ENCODE measurements around the gene SZRD1.

The SZRD1 gene

GRCh38 chr1:16397120-16397519 is 30.1 kb downstream of the SZRD1 start:
- DNase-seq = no peak

DNA sequence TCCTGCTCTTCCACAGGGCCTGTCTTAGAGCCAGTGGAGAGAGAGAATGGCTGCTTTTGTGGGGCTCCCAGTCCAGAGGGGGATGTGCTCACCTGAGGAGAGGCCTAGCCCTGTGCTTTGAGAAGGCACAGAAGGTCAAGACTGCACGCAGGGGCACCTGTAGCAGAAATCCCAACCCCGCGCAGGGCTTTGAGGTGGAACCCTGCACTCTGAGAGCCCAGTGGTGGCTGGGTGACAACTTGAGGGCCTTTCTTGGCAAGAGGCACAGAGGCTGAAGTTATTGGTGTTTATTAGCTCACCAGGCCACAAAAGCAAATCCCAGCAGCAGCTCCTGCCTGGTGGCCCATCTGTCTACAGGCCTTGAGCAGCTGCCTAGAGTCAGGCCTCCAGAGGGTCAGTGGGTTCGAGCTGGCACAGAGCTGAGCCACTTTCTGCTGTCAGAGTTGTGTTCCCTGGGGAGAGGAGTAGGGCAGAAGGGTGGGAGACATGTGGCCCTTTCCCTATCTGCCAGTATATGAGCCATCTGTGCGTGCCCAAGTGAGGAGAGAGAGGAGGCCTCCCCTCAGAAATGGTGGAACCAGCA is 31.4 kb downstream of the SZRD1 start:
- no peak for DNase-seq

GRCh38 chr1:16402742-16403141 is 35.7 kb downstream of the SZRD1 start:
- DNase-seq = no peak

DNA sequence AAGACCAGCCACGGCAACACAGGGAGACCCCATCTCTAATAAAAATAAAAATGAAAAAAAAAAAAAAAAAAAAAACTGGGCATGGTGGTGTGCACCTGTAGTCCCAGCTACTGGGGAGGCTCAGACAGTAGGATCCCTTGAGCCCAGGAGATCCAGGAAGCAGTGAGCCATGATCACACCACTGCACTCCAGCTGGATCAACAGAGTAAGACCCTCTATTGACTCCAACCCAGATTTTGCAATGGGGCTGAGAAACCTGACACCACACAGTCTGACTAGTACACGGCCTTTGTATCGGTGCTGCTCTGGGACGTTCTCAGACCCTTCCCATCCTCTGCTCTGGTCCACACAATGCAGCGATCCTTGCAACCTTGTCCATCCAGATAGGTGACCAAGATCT is 38.4 kb downstream of the SZRD1 start:
- no peak for DNase-seq

DNA sequence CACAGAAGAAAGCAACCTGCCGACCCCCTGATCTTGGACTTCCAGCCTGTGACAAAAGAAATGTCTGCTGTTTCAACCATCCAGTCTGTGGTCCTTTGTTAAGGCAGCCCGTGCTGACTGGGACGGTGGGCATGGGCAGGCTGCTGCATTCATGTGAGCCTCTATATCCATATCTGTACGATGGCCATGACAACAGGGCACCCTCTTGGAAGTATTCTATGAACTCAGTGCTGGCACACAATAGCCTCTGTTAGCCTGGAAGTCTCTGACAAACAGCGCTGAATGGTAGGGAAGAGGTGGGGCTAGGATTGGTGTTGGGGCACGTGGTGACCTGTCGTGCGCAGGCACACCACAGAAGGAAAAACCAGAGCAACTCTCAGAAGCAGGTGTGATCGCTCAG is 39.8 kb downstream of the SZRD1 start:
- DNase-seq = no peak

DNA sequence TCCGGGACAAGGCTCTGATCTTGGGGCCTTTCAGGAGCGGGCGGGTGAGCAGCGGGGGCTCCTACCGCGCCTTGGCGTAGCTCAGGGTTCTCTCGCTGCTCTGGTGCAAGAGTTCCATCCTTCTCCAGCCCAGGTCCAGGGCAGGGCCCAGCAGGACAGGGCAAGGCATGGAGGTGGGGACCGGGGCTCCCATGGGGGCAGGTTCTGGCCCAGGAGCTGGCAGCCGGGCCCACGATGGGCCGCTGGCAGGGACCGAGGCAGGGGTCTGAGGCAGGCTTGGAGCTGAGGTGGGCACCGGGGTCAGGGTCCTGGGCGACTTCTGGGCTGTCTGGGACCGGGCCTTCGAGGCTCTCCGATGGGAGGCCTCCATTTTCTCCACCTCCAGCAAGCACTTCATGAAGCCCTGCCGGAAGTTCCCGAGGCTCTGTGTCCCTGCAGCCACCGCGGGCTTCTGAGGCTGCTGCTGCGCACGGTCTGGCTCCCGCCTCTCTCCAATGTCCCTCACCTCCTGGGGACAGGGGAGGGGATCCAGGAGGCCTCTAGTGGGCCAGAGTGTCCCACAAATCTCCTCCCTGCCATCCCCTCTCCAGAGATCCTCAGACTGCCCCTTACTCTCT is 42.6 kb downstream of the SZRD1 start:
- DNase-seq = no peak

DNA sequence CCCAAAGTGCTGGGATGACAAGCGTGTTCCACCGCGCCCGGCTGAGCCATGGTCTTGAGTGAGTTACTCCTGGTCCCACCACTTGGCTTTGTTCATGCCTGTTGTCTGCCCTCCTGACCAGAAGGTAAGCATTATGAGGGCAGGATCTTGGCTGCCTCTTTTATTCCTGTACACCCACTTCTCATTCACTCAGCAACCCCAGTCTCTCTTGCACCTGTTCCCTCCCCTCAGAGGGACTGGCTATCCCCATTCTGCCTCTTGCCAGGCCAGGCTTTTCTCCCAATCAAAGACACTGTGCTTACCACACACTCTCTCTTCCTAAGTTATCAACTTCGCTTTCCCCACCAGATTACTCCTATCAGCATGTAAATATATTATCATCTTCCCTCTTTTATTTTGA is 43.8 kb downstream of the SZRD1 start:
- no peak for DNase-seq

DNA sequence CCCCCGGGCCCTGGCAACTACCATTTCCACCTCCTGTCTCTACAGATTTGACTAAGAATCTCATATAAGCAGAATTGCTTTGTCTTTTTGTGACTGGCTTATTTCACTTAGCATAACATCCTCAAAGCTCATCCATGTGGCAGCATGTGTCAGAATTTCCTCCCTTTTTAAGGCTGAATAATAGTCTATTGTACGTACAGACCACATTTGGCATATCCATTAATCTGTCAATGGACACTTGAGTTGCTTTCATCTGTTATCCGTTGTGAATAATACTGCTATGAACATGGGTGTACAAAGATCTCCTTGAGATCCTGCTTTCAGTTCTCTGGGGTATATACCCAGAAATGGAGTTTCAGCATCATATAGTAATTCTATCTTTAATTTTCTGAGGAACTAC is 46.1 kb downstream of the SZRD1 start:
- DNase-seq = no peak

- DNase-seq = no peak
Measured at GRCh38 chr1:16418823-16419425, 51.9 kb downstream of the SZRD1 start.

DNA sequence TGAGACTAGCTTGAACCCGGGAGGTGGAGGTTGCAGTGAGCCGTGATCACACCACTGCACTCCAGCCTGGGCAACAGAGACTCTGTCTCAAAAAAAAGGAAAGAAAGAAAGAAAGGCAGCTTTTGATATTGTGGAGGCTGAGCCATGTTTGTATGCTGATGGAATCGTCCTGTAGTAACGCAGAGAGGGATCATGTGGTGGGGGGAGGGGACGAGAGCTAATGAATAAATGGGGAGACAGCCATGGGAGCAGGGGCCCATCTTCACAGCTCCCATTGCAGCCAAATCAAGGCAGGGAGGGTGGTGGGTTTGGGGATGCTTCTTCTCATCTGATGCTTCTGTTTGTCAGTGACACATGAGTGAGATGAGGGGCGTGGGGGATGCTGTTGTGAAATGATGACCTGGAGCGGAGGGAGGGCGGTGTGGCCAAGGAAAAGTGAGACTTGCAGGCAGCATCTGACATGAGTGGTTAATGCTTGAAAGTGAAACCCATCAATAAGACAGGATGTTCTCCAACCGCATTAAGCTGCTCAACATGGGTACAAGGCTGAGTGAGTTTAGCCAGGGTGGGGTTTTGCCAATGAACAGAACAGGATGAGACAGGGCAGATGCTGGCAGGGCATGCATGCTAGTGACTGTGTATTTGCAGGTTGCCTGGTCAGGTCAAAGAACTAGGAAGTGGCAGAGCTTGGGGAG is 53.5 kb downstream of the SZRD1 start:
- no peak for DNase-seq

DNA sequence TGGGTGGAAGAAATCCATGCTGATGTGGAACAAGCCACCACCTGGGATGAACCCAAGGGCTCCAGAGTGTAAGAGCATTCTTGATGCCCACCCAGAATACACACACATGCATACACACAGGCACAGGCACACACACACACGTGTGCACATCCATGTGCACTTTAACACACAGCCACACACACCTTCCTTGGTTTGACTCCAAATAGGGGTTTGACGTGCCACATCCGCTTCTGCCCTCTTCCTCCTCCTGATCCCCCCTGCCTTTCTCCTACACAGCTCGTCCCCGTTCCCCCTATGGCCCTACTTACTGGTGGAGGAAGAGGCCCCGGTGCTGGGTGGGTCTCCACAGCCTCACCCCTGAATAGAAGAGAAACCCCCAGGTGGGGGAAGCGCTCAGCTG is 54.2 kb downstream of the SZRD1 start:
- DNase-seq = no peak

GRCh38 chr1:16422041-16422440 is 55.0 kb downstream of the SZRD1 start:
- DNase-seq = no peak

- DNase-seq = no peak
Measured at GRCh38 chr1:16425125-16426025, 58.3 kb downstream of the SZRD1 start.

GRCh38 chr1:16430606-16431005 is 63.6 kb downstream of the SZRD1 start:
- no peak for DNase-seq

- no peak for DNase-seq
Measured at GRCh38 chr1:16433030-16433429, 66.0 kb downstream of the SZRD1 start.

DNA sequence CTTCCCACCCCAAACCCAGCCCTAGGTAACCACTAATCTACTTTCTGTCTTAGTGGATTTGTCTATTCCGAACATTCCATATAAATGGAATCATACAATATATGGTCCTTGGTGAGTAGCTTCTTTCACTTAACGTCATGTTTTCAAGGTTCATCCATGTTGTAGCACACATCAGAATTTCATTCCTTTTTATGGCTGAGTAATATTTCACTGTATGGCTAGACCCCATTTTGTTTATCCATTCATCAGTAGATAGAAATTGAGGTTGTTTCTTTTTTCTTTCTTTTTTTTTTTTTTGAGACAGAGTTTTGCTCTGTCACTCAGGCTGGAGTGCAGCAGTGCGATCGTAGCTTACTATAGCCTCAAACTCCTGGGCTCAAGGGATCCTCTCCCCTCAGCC is 67.0 kb downstream of the SZRD1 start:
- DNase-seq = no peak

DNA sequence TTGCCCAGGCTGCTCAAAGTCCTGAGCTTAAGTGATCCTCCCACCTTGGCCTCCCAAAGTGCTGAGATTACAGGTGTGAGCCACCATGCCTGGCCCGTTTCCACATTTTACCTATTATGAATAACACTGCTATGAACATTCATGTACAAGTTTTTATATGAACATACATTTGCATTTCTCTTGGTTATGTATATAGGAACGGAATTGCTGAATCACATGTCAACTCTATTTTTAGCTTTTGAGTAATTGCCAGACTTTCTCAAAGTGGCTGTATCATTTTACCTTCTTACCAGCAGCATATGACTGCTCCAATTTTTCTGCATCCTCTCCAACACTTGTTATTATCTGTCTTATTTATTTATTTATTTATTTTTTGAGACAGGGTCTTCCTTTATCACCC is 67.5 kb downstream of the SZRD1 start:
- DNase-seq = no peak

GRCh38 chr1:16436946-16437474 is 70.0 kb downstream of the SZRD1 start, which contains the start of gene SPATA21:
Gene SPATA21 (minus strand): TSS chr1:16437424. CDS start chr1:16431371, 6,053 bp downstream.
- DNase-seq = no peak

- no peak for DNase-seq
Measured at GRCh38 chr1:16438516-16438915, 71.5 kb downstream of the SZRD1 start.

DNA sequence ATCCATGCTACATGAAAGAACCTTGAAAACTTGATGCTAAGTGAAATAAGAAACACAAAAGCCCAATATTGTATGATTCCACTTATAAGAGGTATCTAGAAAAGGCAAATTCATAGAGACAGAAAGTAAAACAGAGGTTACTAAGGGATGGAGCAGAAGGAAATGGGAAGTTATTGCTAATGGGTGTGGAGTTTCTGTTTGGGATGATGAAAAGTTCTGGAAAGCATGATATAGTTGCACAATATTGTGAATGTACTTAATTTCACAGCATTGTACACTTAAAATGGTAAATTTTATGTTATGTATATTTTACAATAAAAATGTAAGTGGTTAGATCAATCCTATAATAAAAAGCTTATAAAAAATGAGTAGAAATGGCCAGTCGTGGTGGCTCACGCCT is 71.9 kb downstream of the SZRD1 start:
- DNase-seq = no peak

DNA sequence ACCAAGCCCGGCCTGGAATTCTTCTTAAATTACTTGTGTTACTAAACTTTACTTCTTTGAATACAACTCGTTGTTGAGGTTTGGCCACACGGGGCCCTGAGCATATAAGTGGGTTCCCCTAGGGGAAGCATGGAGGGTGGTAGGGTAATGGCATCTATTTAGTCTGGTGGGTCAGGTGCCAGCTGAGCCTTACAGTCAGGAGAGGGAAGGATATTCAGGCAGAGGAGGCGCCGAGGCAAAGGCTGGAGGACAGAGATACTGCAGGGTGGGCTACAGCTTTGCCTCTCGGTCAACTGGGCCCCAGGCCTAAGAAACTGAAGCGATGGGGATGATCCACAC is 73.1 kb downstream of the SZRD1 start:
- DNase-seq = no peak

DNA sequence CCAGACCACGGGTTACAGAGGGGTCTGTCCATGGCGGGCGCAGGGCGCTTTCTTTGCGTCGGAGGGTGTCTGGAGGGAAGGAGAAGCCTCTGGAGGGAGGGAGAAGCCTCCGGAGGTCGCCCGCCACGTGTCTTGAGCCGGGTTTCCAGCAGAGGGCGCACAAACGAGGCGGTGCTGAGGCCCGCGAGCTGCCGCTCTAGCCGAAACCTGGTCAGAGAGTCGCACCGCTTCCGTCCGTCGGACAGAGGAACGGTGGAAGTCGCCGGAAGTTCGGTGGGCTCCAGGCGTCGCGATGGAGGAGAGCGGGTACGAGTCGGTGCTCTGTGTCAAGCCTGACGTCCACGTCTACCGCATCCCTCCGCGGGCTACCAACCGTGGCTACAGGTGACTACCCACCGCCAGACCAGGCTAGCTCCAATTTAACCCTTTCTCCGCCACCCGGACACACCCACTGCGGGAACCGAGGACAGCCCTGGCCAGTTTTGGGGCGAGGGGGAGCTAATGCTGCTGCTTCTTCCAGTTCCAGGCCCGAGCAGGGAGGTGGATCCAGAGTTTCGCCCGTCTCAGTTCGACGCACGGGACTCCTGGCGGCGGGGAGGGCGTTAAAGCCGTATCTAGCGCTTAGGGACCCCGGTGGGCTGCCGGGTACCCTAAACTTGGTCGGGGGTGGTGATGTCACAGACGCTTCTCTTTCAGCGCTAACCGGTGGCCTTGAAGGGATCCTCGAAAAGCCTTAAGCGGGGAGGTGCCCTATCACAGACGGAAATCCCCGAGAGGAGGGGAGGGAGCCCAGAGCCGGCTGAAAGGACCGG is 73.6 kb downstream of the SZRD1 start, which contains the start of gene NECAP2:
TSS of gene NECAP2 (plus strand) at position 255 of the 812 bp plus-strand sequence. CDS start at position 293, 38 bp downstream.
- DNase-seq = peak; percentile 86

All from DMS79 (cell line).